ENCODE data around the gene PM20D2. TPM values are rescaled to one million over a fixed set of nuclear protein-coding genes. Genes with fewer than 3 reads are reported as not detected.

The PM20D2 gene
- total and polyA plus RNA-seq, 2 experiments from 2014 or later: 4.4 to 10.2 TPM

DNA sequence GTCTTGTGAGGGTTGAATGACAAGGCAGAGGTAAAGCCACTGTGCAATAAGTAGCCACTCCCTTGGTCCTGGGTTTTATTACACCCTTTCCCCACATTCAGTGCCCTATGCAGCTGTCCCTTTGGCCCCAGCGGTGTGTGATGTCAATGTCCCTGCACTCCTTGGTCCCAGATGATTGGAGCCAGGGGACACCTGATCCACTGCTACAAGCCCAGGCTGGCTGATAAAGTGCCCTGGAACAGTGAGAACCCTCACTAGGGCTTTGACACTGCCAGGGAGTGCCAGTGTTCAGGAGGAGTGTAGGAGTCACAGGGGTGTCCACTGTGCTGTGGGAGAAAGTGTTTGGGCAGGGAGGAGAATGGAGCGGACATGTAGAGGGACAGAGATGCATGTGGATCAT lies 40.9 kb downstream of the PM20D2 start:
- H3K4me3 ChIP-seq: no peak overlapping the region
- no peaks in the 10 kb centered on the region for H3K27me3 ChIP-seq (ENCODE audit: insufficient read depth)
- Mint-ChIP-seq H3K9me3 (no peaks in the 10 kb centered on the region), H3K4me3 (no peak overlapping the region), H3K27ac (no peak overlapping the region), H3K27me3 (ENCODE audit: insufficient read depth, low read depth, poor library complexity) (peaks cover 4% of the 10 kb centered on the region), H3K4me1 (peaks cover 18% of the 10 kb centered on the region), H3K36me3 (ENCODE audit: low read depth) (no peaks in the 10 kb centered on the region)
- H2AFZ ChIP-seq: no peak overlapping the region
- no peaks in the 10 kb centered on the region for H3K79me2 ChIP-seq (replicated peaks; ENCODE audit: insufficient read depth)
- no peak overlapping the region for H3K4me2 ChIP-seq
- DNase-seq (ENCODE audit: low spot score): no peak
- H3F3A ChIP-seq (replicated peaks; ENCODE audit: low read depth): no peaks in the 10 kb centered on the region
- no peaks in the 10 kb centered on the region for H4K20me1 ChIP-seq (replicated peaks; ENCODE audit: insufficient read depth)
- H3K9me2 ChIP-seq (ENCODE audit: insufficient read depth): no peaks in the 10 kb centered on the region
- no peak overlapping the region for H3K27ac ChIP-seq (ENCODE audit: low read depth)
- peaks cover 14% of the 10 kb centered on the region for H3K4me1 ChIP-seq (ENCODE audit: insufficient read depth)
- H3K36me3 ChIP-seq (ENCODE audit: insufficient read depth): no peaks in the 10 kb centered on the region
- ATAC-seq: no peak
- TF ChIP-seq ZNF114 (CRISPR knock-in tag; IDR thresholded peaks at IDR 0.05) (no peak), ZNF462 (CRISPR knock-in tag; IDR thresholded peaks at IDR 0.05) (no peak), POLR2AphosphoS5 (IDR thresholded peaks at IDR 0.05; ENCODE audit: low read depth) (no peak), CREB1 (CRISPR knock-in tag; IDR thresholded peaks at IDR 0.05; ENCODE audit: low read depth) (no peak), ETS1 (IDR thresholded peaks at IDR 0.05) (no peak), NANOG (IDR thresholded peaks at IDR 0.05; ENCODE audit: borderline replicate concordance) (no peak), EZH2phosphoT487 (IDR thresholded peaks at IDR 0.05; ENCODE audit: unreplicated experiment) (no peak), CTCF (conservative IDR thresholded peaks at IDR 0.05; ENCODE audit: low read depth in 2 of 2) (no peak), ZNF331 (CRISPR knock-in tag; IDR thresholded peaks at IDR 0.05; ENCODE audit: low read depth) (no peak), STAT1 (IDR thresholded peaks at IDR 0.05; ENCODE audit: unreplicated experiment) (no peak), EZH2 (IDR thresholded peaks at IDR 0.05; ENCODE audit: low read depth, unreplicated experiment) (no peak), JUNB (IDR thresholded peaks at IDR 0.05; ENCODE audit: unreplicated experiment) (no peak)
- TF ChIP-seq, protein P1, sequence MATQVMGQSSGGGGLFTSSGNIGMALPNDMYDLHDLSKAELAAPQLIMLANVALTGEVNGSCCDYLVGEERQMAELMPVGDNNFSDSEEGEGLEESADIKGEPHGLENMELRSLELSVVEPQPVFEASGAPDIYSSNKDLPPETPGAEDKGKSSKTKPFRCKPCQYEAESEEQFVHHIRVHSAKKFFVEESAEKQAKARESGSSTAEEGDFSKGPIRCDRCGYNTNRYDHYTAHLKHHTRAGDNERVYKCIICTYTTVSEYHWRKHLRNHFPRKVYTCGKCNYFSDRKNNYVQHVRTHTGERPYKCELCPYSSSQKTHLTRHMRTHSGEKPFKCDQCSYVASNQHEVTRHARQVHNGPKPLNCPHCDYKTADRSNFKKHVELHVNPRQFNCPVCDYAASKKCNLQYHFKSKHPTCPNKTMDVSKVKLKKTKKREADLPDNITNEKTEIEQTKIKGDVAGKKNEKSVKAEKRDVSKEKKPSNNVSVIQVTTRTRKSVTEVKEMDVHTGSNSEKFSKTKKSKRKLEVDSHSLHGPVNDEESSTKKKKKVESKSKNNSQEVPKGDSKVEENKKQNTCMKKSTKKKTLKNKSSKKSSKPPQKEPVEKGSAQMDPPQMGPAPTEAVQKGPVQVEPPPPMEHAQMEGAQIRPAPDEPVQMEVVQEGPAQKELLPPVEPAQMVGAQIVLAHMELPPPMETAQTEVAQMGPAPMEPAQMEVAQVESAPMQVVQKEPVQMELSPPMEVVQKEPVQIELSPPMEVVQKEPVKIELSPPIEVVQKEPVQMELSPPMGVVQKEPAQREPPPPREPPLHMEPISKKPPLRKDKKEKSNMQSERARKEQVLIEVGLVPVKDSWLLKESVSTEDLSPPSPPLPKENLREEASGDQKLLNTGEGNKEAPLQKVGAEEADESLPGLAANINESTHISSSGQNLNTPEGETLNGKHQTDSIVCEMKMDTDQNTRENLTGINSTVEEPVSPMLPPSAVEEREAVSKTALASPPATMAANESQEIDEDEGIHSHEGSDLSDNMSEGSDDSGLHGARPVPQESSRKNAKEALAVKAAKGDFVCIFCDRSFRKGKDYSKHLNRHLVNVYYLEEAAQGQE (IDR thresholded peaks at IDR 0.05; ENCODE audit: unreplicated experiment): no peak

Data from GM23338 (cell line).